SK-N-SH (cell line): ENCODE measurements around the gene POU2F1. TPM values are rescaled to one million over a fixed set of nuclear protein-coding genes. Genes with fewer than 3 reads are reported as not detected.
A peak's percentile ranks its signal among the peaks of the same experiment; 100 is the strongest.

Experiments
- CTCF ChIA-PET: fragments of 300-600, 350-600 bp; formaldehyde crosslinking; extraction: SDS; loops from one replicate; lab custom pipeline; 2021; lab: Yijun Ruan, JAX
- POLR2A ChIA-PET: fragments of 350-600 bp; sonication (Branson Sonifier 250); formaldehyde crosslinking; extraction: SDS; loops from one replicate; lab custom pipeline; 2020; ENCODE audit warnings: antibody characterized with exemption, inconsistent platforms; lab: Yijun Ruan, JAX
- DNase-seq: peaks from one replicate; pipeline ENCODE4 v3.0.0; 2012
- H2AFZ ChIP-seq: fragments of 200-600 bp; sonication (generic); 2 replicates; pipeline ENCODE4 v1.8.1; 2016; ENCODE audit warnings: antibody characterized with exemption, mild to moderate bottlenecking, low read depth
- H3F3A ChIP-seq: fragments of 200-600 bp; sonication (generic); replicated peaks from 2 replicates; pipeline ENCODE3; 2016; ENCODE audit warnings: antibody characterized with exemption, mild to moderate bottlenecking; ENCODE audit not compliant: insufficient read depth
- H3K27ac ChIP-seq, 2 experiments: fragments of 200-500 bp in 1 of 2; fragments of 200-600 bp in 1 of 2; sonication (Bioruptor generic) in 1 of 2; sonication (generic), shearing (Covaris generic) in 1 of 2; 2 replicates each; pipeline versions ENCODE4 v1.5.1 to v1.6.1; 2014 to 2016; ENCODE audit warnings: low read depth in 2 of 2, inconsistent platforms in 1 of 2, low read length in 1 of 2, mild to moderate bottlenecking in 1 of 2, mixed read lengths in 1 of 2
- H3K27me3 ChIP-seq: fragments of 200-600 bp; sonication (generic), shearing (Covaris generic); 2 replicates; pipeline ENCODE4 v1.6.1; 2016; ENCODE audit warnings: mixed run types; ENCODE audit not compliant: insufficient read depth
- H3K36me3 ChIP-seq, 2 experiments: fragments of 200-500 bp in 1 of 2; fragments of 200-600 bp in 1 of 2; sonication (Bioruptor generic) in 1 of 2; sonication (generic) in 1 of 2; replicated peaks in 1 of 2; 2 replicates each; pipeline versions ENCODE3 to v1.5.1; 2014 to 2016; ENCODE audit warnings: low read length in 1 of 2, mild to moderate bottlenecking in 1 of 2; ENCODE audit not compliant: insufficient read depth in 2 of 2, control insufficient read depth in 1 of 2
- H3K4me1 ChIP-seq, 2 experiments: fragments of 200-500 bp in 1 of 2; fragments of 200-600 bp in 1 of 2; sonication (Bioruptor generic) in 1 of 2; sonication (generic), shearing (Covaris generic) in 1 of 2; 2 replicates each; pipeline versions ENCODE4 v1.5.1 to v1.6.1; 2014 to 2016; ENCODE audit warnings: low read depth in 1 of 2, low read length in 1 of 2, mixed run types in 1 of 2; ENCODE audit not compliant: insufficient read depth in 2 of 2, control insufficient read depth in 1 of 2
- H3K4me2 ChIP-seq: fragments of 200-600 bp; sonication (generic), shearing (Covaris generic); 2 replicates; pipeline ENCODE4 v1.6.1; 2017; ENCODE audit warnings: mixed run types
- H3K4me3 ChIP-seq, 2 experiments: fragments of 200-500 bp in 1 of 2; fragments of 200-600 bp in 1 of 2; sonication (Bioruptor generic) in 1 of 2; sonication (generic), shearing (Covaris generic) in 1 of 2; 2 replicates each; pipeline versions ENCODE4 v1.5.1 to v1.8.1; 2014 to 2016; ENCODE audit warnings: low read depth in 2 of 2, inconsistent platforms in 1 of 2, low read length in 1 of 2, mild to moderate bottlenecking in 1 of 2, mixed read lengths in 1 of 2, moderate library complexity in 1 of 2
- H3K79me2 ChIP-seq: fragments of 200-600 bp; sonication (generic); 2 replicates; pipeline ENCODE4 v1.8.1; 2017; ENCODE audit warnings: mild to moderate bottlenecking; ENCODE audit not compliant: insufficient read depth
- H3K9ac ChIP-seq: fragments of 200-600 bp; sonication (generic); 2 replicates; pipeline ENCODE4 v1.6.1; 2017; ENCODE audit warnings: mixed run types
- H3K9me2 ChIP-seq: fragments of 200-600 bp; sonication (generic); 2 replicates; pipeline ENCODE4 v1.6.1; 2017; ENCODE audit warnings: mixed run types
- H3K9me3 ChIP-seq: fragments of 200-600 bp; sonication (generic); 2 replicates; pipeline ENCODE4 v1.6.1; 2017; ENCODE audit warnings: mixed run types, mild to moderate bottlenecking, moderate library complexity
- H4K20me1 ChIP-seq: fragments of 200-600 bp; sonication (generic); 2 replicates; pipeline ENCODE4 v1.6.1; 2017; ENCODE audit warnings: mild to moderate bottlenecking, mixed run types; ENCODE audit not compliant: insufficient read depth
- EZH2phosphoT487 ChIP-seq: fragments of 200-600 bp; sonication (generic); IDR thresholded peaks from 2 replicates; pipeline ENCODE4 v1.6.1; 2017; ENCODE audit warnings: low read depth, mixed run types, mild to moderate bottlenecking, antibody characterized with exemption, moderate library complexity, borderline replicate concordance
- FOXM1 ChIP-seq: IDR thresholded peaks from 2 replicates; pipeline ENCODE4 v1.4.0; 2012; ENCODE audit warnings: low read depth, mild to moderate bottlenecking
- GABPA ChIP-seq: IDR thresholded peaks from 2 replicates; pipeline ENCODE4 v1.4.0; 2012; ENCODE audit warnings: low read depth, mild to moderate bottlenecking
- GATA2 ChIP-seq: sonication (generic); formaldehyde crosslinking; IDR thresholded peaks from 2 replicates; pipeline ENCODE4 v1.5.0; 2020; ENCODE audit warnings: mild to moderate bottlenecking, missing genetic modification reagents
- MXI1 ChIP-seq: IDR thresholded peaks from 2 replicates; pipeline ENCODE4 v1.6.1; 2012; ENCODE audit warnings: mild to moderate bottlenecking, low read depth, low read length, improper control_type of control experiment
- NFIC ChIP-seq: IDR thresholded peaks from 2 replicates; pipeline ENCODE4 v1.4.0; 2012; ENCODE audit warnings: borderline replicate concordance
- RAD21 ChIP-seq: IDR thresholded peaks from 2 replicates; pipeline ENCODE4 v1.6.1; 2012; ENCODE audit warnings: mild to moderate bottlenecking, low read length
- RCOR1 ChIP-seq: fragments of 150-350 bp; IDR thresholded peaks from 2 replicates; pipeline ENCODE4 v1.6.1; 2017; ENCODE audit warnings: antibody characterized with exemption, low read length
- RXRA ChIP-seq: IDR thresholded peaks from 2 replicates; pipeline ENCODE4 v1.4.0; 2012; ENCODE audit warnings: low read depth, mild to moderate bottlenecking, borderline replicate concordance
- SMC3 ChIP-seq: IDR thresholded peaks from 2 replicates; pipeline ENCODE4 v1.6.1; 2012; ENCODE audit warnings: low read depth, low read length, improper control_type of control experiment
- TCF12 ChIP-seq: IDR thresholded peaks from 2 replicates; pipeline ENCODE4 v1.4.0; 2012
- USF2 ChIP-seq: fragments of 150-350 bp; IDR thresholded peaks from 2 replicates; pipeline ENCODE4 v1.6.1; 2017; ENCODE audit warnings: antibody characterized with exemption, low read length, low read depth, borderline replicate concordance
- YY1 ChIP-seq: IDR thresholded peaks from 2 replicates; pipeline ENCODE4 v1.4.0; 2012; ENCODE audit warnings: low read depth, mild to moderate bottlenecking
- WGBS: methylation state at CpG from one replicate; pipeline ENCODE4 v1.1.6; 2017; ENCODE audit warnings: low lambda C conversion rate; 5-methylcytosine and 5-hydroxymethylcytosine counted together
- polyA plus RNA-seq, 3 experiments: library from polyadenylated mRNA; depleted of rRNA; stranded (reverse); fragments of >200 nt; gene quantifications; 2 replicates each; pipeline ENCODE4 v1.2.3, GENCODE V29; 2012
- TF ChIP-seq, protein P1 (sequence below): fragments of 200-600 bp; sonication (generic); IDR thresholded peaks from 2 replicates; pipeline ENCODE4 v1.6.1; 2017; ENCODE audit warnings: antibody characterized with exemption, mild to moderate bottlenecking, moderate library complexity

Gene POU2F1
- polyA plus RNA-seq, 1 of the 3 experiments (the other 2 are of a cell fraction): 1.2 TPM

GRCh38 chr1:167454894-167455785 is 234.5 kb downstream of the POU2F1 start:
- DNase-seq: peak; percentile 87
- TF ChIP-seq FOXM1 (no peak), MXI1 (peak; percentile 12), GATA2 (peak; percentile 48; the same call in 1 of the 2 replicates)
- peak overlapping the region; percentile 97 for H2AFZ ChIP-seq
- H3K9me2 ChIP-seq: no peaks in the 10 kb centered on the region
- peak overlapping the region in 1 of 2 experiments; percentile 45; a peak in 1 of 4 replicates for H3K27ac ChIP-seq
- no peaks in the 10 kb centered on the region for H3F3A ChIP-seq
- peak overlapping the region; percentile 62 to 87 for H3K4me3 ChIP-seq
- H3K9me3 ChIP-seq: no peaks in the 10 kb centered on the region
- ChIA-PET CTCF (interaction anchor here (0.6 to 5.5 kb wide), 13 partner anchors 10 to 545 kb away, joined by 3 to 45 read pairs (median 4); no protein-coding TSS in a partner anchor), POLR2A (interaction anchor here (0.5 to 1.5 kb wide), 5 partner anchors 11 to 480 kb away, joined by 3 to 4 read pairs (median 3); no protein-coding TSS in a partner anchor)
- H3K79me2 ChIP-seq: no peaks in the 10 kb centered on the region
- no peaks in the 10 kb centered on the region for H4K20me1 ChIP-seq
- H3K36me3 ChIP-seq: no peaks in the 10 kb centered on the region
- H3K27me3 ChIP-seq: peaks cover 6% of the 10 kb centered on the region; the same call in 1 of the 2 replicates
- H3K4me2 ChIP-seq: peak overlapping the region; percentile 98
- peak overlapping the region; percentile 71 for H3K9ac ChIP-seq
- H3K4me1 ChIP-seq: peaks cover 0 to 8% of the 10 kb centered on the region in 2 experiments; a peak in 1 of 4 replicates
- WGBS: 2% methylated on average over 12 of the region's 85 CpGs

DNA sequence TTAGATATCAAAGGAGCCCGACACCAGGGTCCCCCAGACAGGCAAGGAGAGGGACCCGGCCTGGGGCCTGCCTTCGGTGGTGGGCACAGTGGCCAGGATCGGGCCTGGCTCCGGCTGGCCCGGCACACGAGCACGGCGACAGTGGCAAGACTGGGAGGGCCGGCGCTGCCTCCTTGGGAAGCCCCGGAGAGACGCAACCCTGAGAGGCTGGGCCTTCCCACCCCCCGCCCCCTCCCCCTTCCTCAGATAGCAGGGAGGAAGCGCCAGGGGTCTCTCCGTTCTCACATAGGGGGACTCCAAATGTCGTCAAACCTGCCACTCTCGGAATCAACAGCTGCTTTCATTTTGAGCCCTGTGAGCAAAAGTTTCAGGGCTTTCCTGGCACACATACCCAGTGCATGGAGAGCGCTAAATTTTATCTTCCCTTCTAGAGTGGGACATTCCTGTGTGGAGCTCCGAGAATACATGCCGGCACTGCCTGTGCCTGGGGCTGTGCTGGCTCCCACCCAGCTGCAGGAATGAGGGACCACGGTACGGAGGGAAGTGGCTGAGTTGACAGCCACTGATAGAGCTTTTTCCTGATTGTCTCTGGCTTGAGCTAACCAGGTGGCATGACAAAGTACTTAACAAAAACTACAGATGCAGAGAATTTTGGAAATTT is 235.2 kb downstream of the POU2F1 start:
- CTCF ChIA-PET: interaction anchor here (0.6 to 5.5 kb wide), 12 partner anchors 10 to 397 kb away, joined by 3 to 45 read pairs (median 5); no protein-coding TSS in a partner anchor
- H3F3A ChIP-seq: no peaks in the 10 kb centered on the region
- no peaks in the 10 kb centered on the region for H3K36me3 ChIP-seq
- DNase-seq: peak; percentile 78
- no peaks in the 10 kb centered on the region for H3K9me3 ChIP-seq
- peak overlapping the region; percentile 97 for H2AFZ ChIP-seq
- no peaks in the 10 kb centered on the region for H3K9me2 ChIP-seq
- peaks cover 0 to 8% of the 10 kb centered on the region in 2 experiments; a peak in 1 of 4 replicates for H3K4me1 ChIP-seq
- POLR2A ChIA-PET: interaction anchor here (0.5 to 1.5 kb wide), 2 partner anchors 54 to 188 kb away, joined by 3 read pairs; no protein-coding TSS in a partner anchor
- WGBS: 17% methylated on average over 17 of the region's 23 CpGs
- H3K27me3 ChIP-seq: peaks cover 6% of the 10 kb centered on the region; the same call in 1 of the 2 replicates
- TF ChIP-seq RAD21: no peak
- no peak for TF ChIP-seq YY1
- TF ChIP-seq MXI1: 0 out of 2 replicates have a peak, but pooled peaks have one; percentile 37
- no peak for TF ChIP-seq USF2
- no peak for TF ChIP-seq GABPA
- no peak for TF ChIP-seq NFIC
- TF ChIP-seq SMC3: no peak
- peak; percentile 32; the same call in 1 of the 2 replicates for TF ChIP-seq RCOR1
- TF ChIP-seq, protein P1, sequence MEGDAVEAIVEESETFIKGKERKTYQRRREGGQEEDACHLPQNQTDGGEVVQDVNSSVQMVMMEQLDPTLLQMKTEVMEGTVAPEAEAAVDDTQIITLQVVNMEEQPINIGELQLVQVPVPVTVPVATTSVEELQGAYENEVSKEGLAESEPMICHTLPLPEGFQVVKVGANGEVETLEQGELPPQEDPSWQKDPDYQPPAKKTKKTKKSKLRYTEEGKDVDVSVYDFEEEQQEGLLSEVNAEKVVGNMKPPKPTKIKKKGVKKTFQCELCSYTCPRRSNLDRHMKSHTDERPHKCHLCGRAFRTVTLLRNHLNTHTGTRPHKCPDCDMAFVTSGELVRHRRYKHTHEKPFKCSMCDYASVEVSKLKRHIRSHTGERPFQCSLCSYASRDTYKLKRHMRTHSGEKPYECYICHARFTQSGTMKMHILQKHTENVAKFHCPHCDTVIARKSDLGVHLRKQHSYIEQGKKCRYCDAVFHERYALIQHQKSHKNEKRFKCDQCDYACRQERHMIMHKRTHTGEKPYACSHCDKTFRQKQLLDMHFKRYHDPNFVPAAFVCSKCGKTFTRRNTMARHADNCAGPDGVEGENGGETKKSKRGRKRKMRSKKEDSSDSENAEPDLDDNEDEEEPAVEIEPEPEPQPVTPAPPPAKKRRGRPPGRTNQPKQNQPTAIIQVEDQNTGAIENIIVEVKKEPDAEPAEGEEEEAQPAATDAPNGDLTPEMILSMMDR: no peak
- no peak for TF ChIP-seq RXRA
- no peak for TF ChIP-seq TCF12
- TF ChIP-seq EZH2phosphoT487: no peak
- no peak overlapping the region; a peak in 1 of 4 replicates for H3K27ac ChIP-seq
- no peaks in the 10 kb centered on the region for H4K20me1 ChIP-seq
- peak overlapping the region; percentile 62 to 87 for H3K4me3 ChIP-seq
- H3K4me2 ChIP-seq: peak overlapping the region; percentile 98
- H3K79me2 ChIP-seq: no peaks in the 10 kb centered on the region
- peak overlapping the region; percentile 71 for H3K9ac ChIP-seq
